NAMALWA (cell line): ENCODE results near the gene ITPRID2.
"Not testable (repeated sequence)": the region's sequence is repeated elsewhere in the genome, so short reads cannot be mapped to it uniquely, and the experiment has no call there.

ENCODE experiments used
- DNase-seq: peaks from one replicate; pipeline ENCODE4 v3.0.0-alpha.2; 2015; ENCODE audit warnings: low spot score

Gene ITPRID2

GRCh38 chr2:181959508-181959907 is 68.0 kb downstream of the ITPRID2 start:
- no peak for DNase-seq

- DNase-seq: not testable (repeated sequence)
Measured at GRCh38 chr2:181961167-181961566, 69.6 kb downstream of the ITPRID2 start.

- DNase-seq: no peak
Measured at GRCh38 chr2:181962142-181962541, 70.6 kb downstream of the ITPRID2 start.

GRCh38 chr2:181970160-181970794 is 78.7 kb downstream of the ITPRID2 start:
- no peak for DNase-seq

GRCh38 chr2:181971032-181971431 is 79.5 kb downstream of the ITPRID2 start:
- DNase-seq: no peak

GRCh38 chr2:181972431-181973170 is 81.1 kb downstream of the ITPRID2 start:
- no peak for DNase-seq

- no peak for DNase-seq
Measured at GRCh38 chr2:181973171-181973783, 81.7 kb downstream of the ITPRID2 start.

GRCh38 chr2:181977661-181978350 is 86.3 kb downstream of the ITPRID2 start:
- DNase-seq: no peak

GRCh38 chr2:181978351-181979150 is 87.0 kb downstream of the ITPRID2 start:
- no peak for DNase-seq
